Measurements from ENCODE around the gene EPYC.
"Not testable (repeated sequence)": the region's sequence is repeated elsewhere in the genome, so short reads cannot be mapped to it uniquely, and the experiment has no call there.

The EPYC gene

DNA sequence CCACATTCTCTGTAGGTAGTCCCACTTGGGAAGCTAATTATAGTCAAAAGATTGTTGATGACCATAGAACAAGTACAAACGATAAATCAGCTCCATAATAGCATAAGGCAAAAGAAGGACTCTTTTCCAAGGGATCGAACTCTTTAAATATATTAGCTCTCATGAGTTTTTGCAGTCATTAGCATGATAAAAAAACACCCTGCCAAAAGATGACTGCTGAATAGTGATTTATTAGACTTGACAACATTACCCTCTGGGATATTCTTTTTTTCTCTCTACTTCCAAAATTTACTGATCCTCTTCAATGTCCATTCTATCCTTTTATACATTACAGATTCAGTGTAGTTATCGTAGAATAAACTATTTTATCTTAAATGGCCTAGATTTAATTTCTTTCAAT is 14.2 kb downstream of the EPYC start:
- DNase-seq: no peak

GRCh38 chr12:90989686-90990111 is 15.1 kb downstream of the EPYC start:
- no peak for DNase-seq

GRCh38 chr12:90987520-90987919 is 17.3 kb downstream of the EPYC start:
- DNase-seq: no peak

DNA sequence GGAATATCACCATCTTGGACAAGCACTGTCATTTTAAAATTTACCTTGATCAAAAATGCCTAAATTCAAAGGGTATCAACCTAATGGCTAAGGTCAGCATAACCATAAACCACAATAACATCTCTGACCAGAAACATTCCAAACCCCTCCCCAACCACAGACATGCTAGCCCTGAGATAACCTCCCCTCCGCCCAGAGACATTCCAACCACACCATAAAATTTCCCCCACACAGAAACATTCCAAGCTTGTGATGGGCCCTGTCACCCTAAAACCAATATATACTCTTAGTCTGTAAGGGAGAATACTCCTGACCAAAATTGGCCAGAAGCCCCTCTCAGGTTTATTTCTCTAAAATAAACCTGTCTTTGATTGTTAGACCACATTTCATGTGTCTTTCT is 17.7 kb downstream of the EPYC start:
- no peak for DNase-seq

- not testable (repeated sequence) for DNase-seq
Observed at GRCh38 chr12:90985331-90985730, 19.4 kb downstream of the EPYC start.

- no peak for DNase-seq
Observed at GRCh38 chr12:90984114-90984513, 20.7 kb downstream of the EPYC start.

DNA sequence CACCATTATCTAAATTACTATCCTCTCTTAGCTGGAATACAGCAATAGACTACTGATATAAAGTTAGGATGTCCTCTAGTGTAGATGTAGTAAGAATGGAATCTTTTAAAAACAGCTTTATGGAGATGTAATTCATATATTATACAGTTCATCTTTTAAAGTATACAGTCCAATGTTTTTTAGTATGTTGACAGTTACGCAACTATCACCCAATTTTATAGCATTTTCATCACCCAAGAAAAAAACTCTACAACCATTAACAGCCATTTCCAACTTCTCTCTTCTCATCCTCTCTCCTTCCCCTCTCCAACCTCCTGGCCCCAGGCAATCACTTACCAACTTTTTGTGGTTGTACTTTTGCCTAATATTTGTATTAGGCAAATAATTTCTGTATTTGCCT is 22.6 kb downstream of the EPYC start:
- no peak for DNase-seq

DNA sequence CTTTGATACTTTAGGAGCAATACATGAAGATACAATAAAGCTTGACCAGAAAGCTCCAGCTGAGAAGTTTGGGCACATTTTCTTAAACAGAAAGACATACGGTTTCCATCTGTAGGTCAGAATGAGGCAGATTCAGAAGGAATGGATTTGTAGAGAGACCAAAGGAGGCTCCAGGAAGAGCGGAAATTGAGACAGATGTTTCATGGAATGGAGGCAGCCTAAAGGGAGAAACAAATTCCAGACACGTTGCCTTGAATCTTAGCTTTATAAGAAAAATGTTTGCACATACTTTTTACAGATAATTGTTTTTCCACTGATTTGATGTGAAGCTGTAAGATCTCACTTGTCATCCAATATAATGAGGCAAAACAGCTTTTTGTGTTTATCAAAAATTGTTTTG is 24.8 kb downstream of the EPYC start:
- DNase-seq: no peak

GRCh38 chr12:90979019-90979418 is 25.8 kb downstream of the EPYC start:
- DNase-seq: no peak

- no peak for DNase-seq
Observed at GRCh38 chr12:90978117-90978770, 26.5 kb downstream of the EPYC start.

DNA sequence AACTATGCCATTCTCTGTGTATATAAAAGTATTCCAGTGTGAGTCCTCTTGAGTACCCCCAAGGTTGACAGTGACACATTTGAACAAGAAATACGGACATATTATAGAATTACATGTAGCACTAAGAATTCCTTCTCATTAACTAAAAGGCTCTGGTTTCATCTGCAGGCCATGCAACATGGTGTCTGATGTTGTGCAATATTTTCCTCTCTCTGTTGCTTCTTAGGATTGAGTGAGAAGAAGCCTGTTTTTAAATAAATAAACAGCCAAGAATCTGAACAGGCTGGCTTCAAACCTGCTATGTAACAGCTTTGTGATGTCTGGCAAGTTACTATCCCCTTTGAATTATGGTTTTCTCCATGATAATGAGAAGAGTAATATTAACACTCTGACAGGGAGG is 27.5 kb downstream of the EPYC start:
- no peak for DNase-seq

DNA sequence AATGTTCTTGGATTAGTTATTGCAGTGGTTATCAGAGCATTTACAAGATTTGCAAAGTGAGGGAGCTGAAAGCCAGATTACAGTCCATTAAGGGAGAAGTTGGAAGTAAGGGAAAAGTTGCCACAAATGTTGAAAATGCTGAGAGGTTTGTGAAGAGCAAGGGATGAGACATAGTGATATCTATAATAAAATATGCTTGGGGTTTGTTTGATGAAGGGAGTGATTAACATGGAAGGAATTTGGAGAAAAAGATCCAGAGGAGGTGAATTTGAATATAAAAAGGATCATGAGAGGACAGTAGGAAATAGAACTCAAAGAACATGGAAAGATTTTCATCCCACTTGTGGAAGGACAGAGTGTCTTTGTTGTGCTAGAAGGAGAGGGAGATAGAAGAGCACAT is 30.5 kb downstream of the EPYC start:
- no peak for DNase-seq

DNA sequence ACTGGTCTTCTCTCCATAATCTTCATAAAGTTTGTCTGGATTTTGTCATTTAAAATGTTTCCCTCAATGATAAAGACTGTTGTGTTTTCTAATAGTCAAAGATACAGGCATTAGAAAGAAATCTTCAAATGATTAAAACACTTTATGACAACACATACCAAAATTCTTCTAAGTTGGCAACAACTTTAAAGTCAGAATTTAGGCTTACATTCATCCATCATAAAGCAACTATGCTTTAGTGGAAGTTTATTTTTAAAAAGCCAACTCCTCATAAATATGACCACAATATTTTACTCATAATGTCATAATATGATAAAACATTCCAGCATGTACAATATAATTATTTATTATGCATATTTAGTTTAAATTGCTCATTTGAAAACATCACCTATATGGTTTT is 32.5 kb downstream of the EPYC start:
- no peak for DNase-seq

DNA sequence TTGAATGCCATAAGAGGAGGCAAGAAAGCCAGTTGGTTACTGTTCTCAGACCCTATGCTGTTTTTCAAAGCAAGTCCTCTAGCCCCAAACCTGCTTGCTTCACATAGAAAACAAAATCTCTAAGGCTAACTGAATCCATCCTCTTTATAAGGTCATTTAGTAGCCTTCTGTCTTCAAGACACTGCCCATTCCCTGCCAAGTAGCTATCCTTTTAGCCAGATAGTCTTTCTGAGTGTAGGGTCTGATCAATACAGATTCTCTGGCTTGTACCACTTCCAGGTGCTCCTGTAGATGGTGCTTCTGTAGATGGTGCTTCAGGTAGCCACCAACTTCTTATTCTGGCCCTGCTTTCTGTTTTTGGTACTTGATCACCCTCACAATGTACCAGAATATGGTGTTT is 33.9 kb downstream of the EPYC start:
- no peak for DNase-seq

DNA sequence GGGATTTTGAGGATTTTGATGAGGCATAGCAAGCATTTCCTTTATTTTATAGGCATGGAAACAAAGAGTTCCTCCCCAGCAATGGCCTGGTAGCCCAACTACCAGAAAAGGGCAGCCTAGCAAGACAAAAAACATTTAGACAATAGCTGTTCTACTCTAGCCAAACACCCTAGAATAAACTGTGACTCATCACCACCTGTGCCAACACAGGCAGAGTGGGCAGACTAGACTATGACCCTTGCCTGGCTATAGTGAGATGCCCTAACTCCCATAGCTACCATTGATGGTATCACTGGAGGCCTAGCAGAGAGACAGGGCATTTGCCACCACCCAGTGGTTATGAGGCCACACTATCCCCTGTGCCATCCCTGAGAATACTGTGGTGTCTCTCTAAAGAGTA is 34.3 kb downstream of the EPYC start:
- DNase-seq: no peak

DNA sequence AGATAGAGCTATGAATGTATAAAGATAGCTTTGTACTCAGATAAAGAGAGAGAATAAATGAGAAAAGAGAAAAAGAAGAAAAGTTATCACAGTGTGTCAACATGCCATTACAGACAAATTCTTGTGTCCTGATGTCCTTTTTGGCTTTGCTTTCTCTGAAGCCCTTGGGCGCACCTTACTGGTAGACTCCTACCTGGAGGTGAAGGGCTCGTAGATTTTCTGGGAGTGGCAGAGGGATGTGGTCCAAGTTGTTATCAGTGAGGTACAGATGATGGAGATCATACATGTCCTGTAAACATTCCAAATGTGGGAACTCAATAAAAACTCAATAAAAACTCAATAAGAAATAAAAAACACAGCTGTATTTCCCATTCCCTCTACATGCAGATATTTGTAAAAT is 34.9 kb downstream of the EPYC start:
- no peak for DNase-seq

DNA sequence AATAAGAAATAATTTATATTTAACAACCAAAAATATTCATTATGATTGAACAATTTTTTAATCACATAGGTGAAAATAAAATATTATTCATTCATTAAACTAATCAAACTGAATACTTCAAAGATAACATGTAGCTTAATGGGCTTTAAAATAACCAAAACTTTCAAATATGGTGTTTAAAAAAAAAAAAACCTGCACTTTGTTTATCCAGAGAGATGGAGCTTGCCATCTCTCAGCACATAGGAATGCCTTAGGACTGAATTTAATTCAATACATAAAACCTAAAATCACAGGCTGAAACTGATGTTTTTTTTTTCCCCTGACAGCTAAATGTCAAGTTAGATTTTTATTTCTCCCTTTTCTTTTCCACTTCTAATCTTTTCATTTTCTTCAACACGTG is 35.4 kb downstream of the EPYC start:
- DNase-seq: no peak

- no peak for DNase-seq
Observed at GRCh38 chr12:90965204-90965603, 39.6 kb downstream of the EPYC start.

- DNase-seq: no peak
Observed at GRCh38 chr12:90964616-90965015, 40.2 kb downstream of the EPYC start.

DNA sequence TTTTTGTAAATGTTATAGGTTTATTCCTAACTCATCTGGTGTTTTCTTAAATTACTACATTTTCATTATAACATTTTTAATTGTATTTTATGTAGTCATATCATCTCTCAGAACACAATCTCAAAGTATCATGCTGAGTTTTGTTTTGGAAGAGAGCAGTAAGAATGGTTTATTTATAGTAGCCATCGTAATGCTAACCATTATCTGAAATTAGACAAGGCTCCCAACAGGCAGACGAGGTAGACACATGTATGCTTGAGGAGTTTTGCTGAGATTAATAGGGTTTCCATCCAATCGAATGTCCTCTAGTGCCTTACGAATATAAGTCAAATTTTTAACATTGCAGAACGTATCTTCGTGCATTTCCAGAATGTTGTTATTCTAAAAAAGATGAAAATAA is 40.8 kb downstream of the EPYC start:
- no peak for DNase-seq

DNA sequence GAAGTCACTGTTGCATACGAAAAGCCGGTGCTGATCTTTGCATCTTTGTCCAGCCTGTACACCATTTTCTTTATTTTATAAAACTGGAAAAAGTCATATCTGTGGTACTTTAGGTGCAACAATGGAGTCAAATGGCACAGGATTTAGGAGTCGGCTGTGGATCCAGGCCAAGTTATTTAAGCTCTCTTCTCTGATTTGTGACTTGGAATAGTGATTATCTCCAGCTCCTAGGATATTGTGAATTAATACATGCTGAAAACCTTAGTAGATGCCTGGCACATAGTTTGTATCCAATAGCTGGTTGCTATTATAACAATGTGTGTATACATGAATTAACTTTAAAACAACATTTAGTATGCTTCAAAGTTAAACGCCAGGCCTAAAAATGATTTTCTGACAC is 43.6 kb downstream of the EPYC start:
- no peak for DNase-seq

- DNase-seq: peak; percentile 27
Observed at GRCh38 chr12:90959538-90960139, 45.1 kb downstream of the EPYC start.

DNA sequence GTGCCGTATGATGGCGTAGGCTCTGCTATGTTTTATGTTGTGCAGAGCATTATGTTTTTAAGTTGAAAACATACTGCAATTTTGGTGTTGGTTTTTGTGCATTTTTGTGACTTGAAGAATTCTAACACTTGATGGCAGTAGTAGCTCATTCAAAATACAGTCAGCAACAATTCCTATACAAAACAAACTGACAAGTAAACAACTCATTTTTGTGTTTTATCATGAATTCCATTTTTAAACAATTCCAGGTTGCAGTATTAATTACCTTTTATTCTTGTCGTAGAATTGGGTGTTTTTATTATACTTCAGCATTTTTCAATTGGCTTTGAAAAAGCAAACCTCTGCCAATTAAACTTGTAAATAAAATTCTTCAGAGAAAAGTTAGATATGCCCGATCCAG is 45.7 kb downstream of the EPYC start:
- DNase-seq: no peak

- DNase-seq: no peak
Observed at GRCh38 chr12:90958347-90958746, 46.4 kb downstream of the EPYC start.

DNA sequence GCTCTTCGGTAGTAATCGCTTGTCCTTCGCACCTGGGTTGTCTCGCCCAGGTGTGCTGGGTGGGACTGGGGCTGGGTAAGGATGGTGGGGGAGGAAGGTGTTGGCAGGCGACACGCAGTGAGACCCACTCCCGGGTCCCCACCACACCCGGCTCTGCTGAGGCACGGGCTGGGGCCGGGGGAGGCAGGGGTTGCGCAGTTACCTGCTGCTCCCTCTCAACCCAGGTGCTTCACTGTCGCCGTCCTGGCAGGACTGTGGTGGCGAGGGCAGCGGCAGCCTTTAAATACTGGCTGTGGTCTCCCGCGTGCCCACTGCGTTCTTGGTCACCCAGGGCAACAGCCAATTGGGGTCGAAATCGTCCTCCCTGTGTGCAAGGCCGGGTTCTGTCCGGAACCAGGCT is 49.9 kb downstream of the EPYC start, which contains the start of gene CCER1:
CCER1 (minus strand) TSS at position 256 of the 400 bp plus-strand sequence. CDS start 434 bp downstream, outside the sequence.
- no peak for DNase-seq
